Amniotic epithelial cell (primary cell): Measurements from ENCODE around the gene STEAP3.
"Not testable (repeated sequence)": the region's sequence is repeated elsewhere in the genome, so short reads cannot be mapped to it uniquely, and the experiment has no call there.

Source experiments
- DNase-seq: peaks from one replicate; pipeline ENCODE4 v3.0.0-alpha.2; 2010; ENCODE audit warnings: low read depth

The STEAP3 gene

DNA sequence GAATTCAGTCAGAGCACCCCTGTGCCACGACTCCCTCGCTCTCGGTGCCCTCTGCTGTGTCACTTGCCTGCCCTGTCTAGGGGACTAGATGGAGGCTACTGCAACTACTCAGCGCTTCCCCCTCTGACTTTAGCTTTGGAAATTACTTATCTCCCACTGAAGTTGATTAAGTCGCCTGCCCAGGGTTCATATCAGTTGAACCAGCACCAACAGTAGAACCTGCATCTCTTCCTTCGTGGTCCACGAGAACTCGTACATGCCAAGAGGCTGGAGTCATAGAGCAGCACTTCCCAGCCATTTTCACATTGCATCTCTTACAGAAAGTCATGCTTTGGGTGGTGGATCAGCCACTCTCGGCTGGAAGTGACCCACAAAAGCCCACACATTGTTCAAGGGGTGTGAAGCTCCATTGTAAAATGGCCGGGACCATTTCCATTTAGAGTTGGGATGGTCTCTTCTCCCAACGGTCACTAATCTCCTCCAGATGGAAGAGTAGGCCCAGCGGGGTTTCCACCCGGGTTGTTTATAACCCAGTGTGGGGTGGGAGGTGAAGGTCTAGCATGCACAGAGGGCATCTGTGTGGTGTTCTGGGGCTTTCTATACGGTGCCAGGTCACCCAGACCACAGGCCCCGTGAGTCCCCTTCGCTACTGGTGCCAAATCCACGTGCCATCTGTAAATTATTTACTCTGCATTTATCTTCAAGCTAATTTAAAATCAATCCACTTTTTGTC, 38.0 kb downstream of the STEAP3 start:
- no peak for DNase-seq

DNA sequence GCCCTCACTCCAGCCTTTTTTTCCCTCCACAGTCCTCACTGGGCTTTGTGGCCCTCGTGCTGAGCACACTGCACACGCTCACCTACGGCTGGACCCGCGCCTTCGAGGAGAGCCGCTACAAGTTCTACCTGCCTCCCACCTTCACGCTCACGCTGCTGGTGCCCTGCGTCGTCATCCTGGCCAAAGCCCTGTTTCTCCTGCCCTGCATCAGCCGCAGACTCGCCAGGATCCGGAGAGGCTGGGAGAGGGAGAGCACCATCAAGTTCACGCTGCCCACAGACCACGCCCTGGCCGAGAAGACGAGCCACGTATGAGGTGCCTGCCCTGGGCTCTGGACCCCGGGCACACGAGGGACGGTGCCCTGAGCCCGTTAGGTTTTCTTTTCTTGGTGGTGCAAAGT, 39.4 kb downstream of the STEAP3 start:
- DNase-seq = no peak

DNA sequence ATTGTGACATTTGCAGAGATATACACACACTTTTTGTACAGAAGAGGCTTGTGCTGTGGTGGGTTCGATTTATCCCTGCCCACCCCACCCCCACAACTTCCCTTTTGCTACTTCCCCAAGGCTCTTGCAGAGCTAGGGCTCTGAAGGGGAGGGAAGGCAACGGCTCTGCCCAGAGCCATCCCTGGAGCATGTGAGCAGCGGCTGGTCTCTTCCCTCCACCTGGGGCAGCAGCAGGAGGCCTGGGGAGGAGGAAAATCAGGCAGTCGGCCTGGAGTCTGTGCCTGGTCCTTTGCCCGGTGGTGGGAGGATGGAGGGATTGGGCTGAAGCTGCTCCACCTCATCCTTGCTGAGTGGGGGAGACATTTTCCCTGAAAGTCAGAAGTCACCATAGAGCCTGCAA, 40.0 kb downstream of the STEAP3 start:
- DNase-seq = no peak

DNA sequence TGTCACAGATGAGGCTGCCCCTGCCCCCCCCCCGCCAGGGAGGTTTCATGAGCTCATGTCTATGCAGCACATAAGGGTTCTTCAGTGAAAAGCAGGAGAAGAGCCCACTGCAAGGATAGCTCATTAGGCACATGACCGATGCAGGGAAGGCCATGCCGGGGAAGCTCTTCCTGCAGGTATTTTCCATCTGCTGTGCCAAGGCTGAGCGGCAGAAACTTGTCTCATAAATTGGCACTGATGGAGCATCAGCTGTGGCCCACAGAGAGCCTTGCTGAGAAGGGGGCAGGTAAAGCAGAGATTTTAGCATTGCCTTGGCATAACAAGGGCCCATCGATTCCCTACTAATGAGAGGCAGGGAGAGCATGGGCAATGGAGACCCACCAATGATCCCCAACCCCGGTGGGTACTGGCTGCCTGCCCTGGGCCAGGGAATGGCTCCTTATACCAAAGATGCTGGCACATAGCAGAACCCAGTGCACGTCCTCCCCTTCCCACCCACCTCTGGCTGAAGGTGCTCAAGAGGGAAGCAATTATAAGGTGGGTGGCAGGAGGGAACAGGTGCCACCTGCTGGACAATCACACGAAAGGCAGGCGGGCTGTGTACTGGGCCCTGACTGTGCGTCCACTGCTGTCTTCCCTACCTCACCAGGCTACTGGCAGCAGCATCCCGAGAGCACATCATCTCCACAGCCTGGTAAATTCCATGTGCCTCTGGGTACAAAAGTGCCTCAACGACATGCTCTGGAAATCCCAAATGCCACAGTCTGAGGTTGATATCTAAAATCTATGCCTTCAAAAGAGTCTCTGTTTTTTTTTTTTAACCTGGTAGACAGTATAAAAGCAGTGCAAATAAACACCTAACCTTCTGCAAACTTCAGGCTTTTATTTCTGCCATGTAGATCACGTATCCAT, 41.4 kb downstream of the STEAP3 start:
- DNase-seq = peak; percentile 41

DNA sequence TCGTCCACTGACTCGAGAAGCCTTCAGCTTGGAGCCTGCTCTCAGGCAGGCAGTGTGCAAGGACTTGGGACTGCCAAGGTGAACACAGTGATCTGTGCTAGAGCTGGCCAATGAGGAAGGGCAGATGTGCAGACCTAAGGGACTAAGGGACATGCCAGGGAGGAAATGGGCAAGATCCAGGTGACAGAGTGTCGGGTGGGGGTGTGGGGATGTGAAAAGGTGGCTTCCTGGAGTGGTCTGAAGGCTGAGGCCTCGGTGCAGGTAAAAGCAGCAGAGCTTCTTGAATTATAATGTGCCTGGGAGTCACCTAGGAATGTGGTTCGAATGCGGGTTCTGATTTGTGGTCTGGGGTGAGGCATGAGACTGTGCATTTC, 42.0 kb downstream of the STEAP3 start:
- no peak for DNase-seq

DNA sequence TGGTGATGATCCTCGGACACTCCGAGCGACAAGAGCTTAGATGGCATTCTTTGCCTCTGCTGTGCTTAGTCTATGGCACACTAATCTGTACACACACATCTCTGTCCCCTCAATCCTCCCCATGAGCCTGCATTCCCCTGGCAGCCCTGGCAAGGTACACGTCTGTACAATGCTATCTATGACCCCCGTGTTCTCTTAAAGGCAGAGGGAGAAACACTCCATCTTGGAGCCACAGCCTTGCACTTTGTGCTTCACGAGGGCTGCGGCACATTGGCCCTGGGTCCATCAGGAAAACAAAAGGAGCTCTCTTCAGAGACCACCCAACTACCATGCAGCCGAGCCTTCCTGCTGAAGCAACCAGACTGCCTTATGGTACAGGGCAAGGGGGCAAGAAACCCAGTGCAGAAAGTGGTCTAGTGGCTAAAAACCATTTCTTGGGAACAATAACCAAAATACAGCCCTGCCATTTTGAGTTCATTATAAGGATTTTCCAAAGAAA, 42.5 kb downstream of the STEAP3 start:
- DNase-seq = no peak

DNA sequence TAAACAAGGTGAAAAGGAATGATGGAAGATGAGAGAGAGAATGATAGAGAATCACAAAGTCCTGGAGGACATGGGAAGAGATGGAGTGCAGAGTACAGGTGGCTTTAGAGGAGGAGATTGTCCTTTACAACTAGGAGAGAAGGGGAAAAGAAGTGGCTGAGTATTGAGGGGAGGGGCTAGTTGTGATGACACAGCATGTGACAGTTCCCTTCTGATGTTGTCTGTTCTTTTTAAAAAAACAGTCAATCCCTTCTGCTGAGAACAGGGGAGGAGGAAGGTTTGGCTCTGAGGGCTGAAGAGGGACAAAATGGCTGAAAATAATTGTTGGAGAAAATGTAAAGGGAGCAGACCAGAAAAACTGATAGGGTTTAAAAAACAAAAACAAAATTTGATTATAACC, 44.0 kb downstream of the STEAP3 start:
- DNase-seq = no peak

DNA sequence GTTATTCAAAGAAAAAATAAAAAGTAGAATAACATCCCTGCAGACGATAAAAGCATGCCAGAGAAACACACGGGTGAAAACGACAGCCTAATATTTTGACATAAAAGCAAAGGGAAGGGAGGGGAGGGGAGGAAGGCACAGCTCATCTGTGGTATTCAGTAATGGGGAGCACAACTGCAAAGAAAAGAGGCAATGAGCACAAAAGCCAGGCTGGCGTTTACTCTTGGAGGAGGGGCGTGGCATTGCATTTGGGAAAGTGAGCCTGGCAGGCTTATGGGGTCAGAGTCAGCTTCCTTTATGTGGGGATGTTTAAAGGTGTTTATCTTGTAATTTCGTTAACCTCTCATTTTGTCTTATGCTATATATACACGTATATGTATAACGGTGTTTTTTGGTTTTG, 53.2 kb downstream of the STEAP3 start:
- DNase-seq = no peak

DNA sequence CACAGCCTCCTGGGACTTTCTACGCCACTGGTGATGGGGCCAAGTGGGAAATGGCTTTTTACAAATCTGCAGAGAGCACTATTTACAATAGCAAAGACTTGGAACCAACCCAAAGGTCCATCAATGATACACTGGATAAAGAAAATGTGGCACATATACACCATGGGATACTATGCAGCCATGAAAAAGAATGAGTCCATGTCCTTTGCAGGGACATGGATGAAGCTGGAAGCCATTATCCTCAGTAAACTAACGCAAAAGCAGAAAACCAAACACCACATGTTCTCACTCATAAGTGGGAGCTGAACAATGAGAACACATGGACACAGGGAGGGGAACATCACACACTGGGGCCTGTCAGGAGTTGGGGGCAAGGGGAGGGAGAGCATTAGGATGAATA, 54.8 kb downstream of the STEAP3 start:
- not testable (repeated sequence) for DNase-seq

DNA sequence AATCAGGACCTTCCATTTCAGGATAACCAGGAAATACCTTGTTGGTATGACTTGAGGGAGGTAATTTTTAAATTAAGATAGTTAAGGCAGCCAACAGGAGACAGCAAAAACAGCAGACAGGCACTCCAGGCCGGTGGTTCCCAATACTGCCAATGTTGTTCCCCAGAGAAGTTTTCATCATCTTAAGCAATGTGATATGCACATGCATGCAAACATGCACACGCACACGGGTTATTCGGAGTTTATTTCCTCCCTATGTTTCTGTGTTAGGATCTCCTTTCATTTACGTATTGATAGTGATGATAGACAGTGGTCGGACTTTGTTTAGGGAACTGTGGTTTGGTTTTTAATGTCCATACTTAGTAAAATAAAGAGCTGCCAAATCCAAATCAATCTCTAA, 55.3 kb downstream of the STEAP3 start:
- DNase-seq = no peak

DNA sequence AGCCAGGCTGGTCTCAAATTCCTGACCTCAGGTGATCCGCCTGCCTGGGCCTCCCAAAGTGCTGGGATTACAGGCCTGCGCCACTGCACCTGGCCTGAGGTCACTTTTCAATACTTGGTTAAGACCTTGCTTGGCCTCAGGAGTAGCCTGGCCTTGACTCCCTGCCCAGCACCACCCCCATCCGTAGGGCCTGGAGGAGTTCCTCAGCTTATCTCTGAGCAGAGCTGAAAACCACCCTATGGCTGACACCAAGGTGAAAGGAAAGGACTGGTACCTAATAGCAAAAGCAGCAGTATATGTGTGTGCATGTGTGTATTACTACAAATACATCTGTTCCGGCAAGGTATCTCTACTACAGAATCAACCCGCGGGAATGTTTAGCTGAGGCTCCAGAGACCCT, 56.0 kb downstream of the STEAP3 start:
- no peak for DNase-seq

DNA sequence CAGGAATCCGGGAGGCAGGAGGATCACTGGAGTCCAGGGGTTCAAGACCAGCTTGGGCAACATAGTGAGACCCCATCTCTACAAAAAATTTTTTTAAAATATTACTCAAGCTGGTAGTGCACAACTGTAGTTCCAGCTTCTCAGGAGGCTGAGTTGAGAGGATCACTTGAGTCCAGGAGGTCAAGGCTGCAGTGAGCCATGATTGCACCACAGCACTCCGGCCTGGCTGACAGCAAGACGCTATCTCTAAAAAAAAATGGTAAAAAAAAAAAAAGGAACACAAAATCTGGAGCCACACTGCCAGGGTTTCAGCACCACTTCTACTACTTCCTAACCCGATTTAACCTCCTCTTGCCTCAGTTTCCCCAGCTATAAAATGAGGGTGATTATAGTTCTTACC, 57.0 kb downstream of the STEAP3 start:
- no peak for DNase-seq

DNA sequence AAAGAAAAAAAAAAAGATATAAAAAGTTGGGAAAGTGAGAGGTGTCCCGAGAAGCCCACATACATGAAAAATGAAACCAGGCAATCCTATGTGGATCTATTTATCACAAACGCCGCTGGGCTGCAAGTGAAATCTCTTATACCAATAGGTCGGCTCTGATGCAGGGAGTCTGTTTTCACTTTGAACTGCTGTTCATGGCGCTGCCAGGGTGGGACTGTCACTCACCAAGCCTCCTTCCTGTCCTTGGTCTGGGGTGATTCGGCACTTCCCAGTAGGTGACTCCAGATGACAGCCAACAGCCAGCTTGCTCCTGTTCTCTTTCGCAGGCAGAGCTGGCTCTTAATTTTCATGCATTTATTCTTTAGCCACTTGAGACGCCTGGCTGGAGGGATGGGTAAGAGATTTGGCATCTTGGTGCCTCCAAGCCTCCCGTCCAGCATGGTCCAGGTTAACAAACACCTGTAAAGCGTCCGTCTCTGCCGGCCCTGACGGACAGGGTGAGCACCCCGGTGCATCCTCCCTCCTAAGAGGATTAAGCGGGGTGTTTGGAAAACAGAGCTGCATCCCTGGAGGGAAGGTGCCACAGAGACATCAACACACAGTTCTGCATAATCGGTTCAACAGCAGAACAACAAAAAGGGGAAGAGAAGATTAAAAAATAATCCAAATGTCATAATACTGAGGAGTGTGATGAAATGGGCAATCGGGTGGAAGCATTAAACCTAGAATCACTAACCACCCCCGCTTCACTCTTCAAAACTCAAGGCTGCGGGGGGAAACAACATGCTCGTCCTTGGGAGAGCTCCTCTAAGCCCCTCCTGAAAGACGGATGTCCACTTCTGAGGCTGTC, 58.7 kb downstream of the STEAP3 start:
- no peak for DNase-seq

DNA sequence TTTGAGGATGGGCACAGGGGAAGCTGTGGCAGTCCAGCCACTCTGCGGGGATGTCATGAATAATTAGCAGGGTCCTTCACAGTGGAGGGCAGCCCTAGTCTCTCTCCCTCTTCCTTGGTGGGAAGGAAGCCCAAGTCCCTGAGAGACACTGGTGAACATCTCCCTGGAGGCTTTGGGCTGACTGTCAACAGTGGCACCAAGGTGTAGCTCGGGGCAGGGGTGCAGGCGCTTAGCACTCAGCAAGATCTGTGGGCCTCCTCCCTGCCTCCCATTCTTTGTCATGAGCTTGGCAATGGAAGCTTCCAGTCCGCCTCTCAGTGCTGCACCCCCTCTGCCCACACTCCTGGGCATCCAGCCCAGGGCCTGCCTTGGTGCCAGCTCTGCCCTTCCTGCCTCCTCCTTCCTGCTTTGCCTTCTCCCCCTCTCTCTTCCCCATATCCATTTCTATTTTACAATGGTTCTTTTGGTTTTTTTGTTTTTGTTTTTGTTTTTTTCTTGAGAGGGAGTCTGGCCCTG, 59.4 kb downstream of the STEAP3 start:
- DNase-seq = no peak

DNA sequence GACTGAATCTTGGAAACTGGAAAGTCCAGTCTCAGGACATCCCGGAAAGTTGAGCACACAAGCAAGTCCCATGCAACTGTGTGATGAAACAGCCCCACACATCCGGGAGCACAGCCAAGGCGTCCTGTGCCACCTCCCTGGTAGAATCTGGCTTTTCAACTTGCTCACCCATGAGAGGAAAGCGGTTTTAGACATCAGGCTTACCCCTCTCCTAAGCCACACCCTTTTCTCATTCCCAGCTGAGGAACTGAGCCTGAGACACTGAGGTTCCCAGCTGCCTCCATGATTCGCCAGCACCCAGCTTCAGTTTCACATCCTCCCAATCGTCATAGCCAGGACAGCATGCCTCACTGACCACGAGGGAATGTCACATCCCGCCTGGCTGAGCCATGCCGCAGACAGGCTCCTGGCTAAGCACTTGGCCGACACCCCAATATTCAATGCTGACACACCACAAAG, 60.3 kb downstream of the STEAP3 start:
- DNase-seq = peak; percentile 58

DNA sequence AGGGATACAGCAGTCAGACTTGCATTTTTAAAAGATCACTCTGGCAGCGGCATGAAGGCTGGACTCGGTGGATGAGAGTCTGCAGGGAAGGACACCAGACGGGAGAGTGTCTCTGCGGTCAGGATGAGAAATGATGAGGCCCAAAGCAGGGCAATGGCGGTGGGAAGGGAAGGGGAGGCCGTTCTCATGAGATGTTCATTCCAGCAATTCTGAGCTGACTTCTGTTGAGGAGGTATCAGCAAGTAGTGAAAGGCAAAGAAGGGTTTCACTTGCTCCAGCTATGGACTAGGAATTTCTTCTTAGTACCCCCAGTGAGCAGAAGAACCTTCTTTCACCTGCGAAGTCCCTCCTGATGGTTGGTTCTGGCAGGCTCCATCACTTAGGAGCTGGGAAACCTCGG, 63.0 kb downstream of the STEAP3 start:
- no peak for DNase-seq

DNA sequence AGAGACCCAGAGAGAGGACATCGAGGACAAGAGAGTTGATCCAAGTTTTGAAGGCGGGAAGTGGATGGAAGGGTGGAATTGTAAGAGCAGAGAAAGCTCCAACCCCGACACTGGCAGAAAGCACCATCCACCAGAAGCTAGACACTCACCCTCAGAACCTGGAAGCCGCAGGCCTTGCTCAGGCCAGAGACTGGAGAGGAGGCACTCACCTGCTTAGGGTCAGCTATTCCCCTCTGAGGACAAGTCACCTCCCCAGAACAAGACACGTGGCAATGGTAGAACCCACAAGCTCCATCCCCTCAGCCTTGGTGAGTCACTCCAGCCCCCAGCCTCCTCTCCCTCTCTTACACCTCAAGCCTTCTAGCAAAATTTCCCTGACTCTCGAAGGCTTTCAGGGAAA, 64.9 kb downstream of the STEAP3 start:
- DNase-seq = peak; percentile 29

DNA sequence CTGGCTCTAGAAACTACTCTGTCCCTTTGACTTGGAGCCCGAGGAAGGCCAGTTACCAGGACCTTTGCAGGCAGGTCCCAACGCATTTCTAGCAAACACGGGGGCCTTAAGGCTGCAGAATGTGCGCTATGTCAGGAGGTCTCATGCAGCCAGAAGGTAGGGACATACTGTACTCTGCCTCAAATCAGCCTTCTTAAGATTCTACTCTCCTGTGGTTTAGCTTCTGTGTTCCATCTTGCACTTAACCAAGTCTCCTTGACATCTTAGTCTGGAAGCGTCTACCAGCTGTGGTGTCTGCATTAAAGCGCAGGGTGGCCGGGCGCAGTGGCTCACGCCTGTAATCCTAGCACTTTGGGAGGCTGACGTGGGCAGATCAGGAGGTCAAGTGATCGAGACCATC, 65.5 kb downstream of the STEAP3 start:
- peak; percentile 88 for DNase-seq

DNA sequence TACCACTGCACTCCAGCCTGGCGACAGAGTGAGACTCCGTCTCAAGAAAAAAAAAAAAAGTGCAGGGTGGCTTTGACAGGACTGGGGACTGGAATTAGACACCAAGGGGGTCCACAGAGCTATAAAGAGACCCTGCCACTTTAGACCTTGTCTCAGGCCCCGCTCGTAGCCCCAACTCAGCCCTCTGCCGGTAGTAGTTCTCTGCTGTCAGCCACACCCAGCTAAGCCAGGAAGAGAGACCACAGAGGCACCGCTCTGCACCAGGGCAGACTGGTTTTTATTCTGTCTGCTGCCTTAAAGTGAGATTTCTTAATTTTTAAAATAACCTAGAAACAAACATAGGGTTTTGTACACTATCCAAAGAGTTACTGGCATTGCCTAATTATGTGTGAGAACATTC, 66.0 kb downstream of the STEAP3 start:
- peak; percentile 21 for DNase-seq

DNA sequence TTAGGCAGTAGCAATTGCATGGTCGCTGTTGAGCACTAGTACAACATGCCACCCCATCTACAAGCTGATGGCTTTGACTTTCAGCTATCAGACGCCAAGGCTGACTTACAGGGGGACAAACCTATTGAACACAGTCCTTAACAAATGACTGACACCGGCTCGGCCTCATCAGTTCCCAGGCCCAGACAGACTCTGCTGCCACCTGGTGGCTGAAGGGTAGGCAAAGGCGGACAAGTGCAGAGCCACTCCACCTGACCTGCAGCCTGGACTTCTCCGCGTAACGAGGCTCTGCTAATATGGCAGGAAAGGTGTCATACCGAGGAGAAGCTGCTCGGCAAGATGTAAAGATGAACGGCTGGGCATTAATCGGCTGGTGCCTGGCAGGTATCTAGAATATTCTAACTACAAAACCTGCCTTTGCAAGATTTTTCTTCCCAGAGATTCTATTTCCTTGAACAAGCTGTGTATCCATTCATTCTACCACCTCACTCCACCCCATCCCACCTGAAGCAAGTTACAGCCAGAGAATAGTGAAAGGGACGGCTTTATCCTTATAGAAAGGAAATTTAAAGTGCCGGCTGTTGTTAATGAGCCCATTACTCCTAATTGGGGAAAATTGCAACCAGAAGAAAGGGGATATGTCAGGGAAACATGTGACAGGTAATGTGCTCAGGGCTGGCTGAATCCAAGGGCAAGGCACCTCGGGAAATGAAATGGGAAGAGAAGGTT, 67.4 kb downstream of the STEAP3 start:
- peak; percentile 36 for DNase-seq

DNA sequence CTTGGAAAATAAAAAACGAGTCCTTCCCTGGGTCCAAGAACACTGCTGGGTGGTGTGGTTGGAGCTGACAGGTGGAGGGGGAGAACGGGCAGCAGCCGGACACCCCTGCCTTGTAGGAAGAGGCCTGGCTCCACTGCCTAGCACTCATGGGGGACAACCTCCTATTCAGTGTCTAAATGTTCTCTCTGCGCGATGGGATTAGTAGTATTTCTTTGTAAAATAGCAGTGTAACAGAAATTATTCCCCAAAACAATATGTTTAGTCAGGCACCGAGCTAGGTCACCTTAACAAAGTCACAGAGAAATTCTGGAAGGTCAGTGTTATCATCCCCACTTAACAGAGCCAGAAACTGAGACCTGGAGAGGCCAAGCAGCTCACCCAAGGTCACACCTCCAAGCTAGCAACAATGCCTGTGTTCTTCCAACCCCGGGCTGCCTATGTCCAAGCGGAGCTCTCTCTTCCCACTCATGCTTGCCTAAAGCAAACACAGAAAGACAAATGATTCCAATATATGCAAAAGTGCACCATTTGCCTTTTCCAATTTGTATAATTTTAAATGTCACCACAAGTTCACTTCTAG, 68.0 kb downstream of the STEAP3 start:
- DNase-seq = no peak
